ENCODE data around the gene RPL27A.

GRCh38 chr11:8720868-8721608 lies 38.4 kb downstream of the RPL27A start:
- TF ChIP-seq POLR2A (IDR thresholded peaks at IDR 0.05) (no peak), CTCF (IDR thresholded peaks at IDR 0.05) (no peak), POLR2AphosphoS5 (IDR thresholded peaks at IDR 0.05) (peak in 2 of 3 donors; percentile 46 to 58)

Data from transverse colon (tissue), 4 donors.